Lower leg skin (tissue), 4 donors: ENCODE measurements around the gene USP38. TPM values are rescaled to one million over a fixed set of nuclear protein-coding genes. Genes with fewer than 3 reads are reported as not detected.
"Not testable (repeated sequence)": the region's sequence is repeated elsewhere in the genome, so short reads cannot be mapped to it uniquely, and the experiment has no call there.

Experiments
- DNase-seq, 2 donors: peaks; one replicate each; pipeline ENCODE4 v3.0.0-alpha.2; 2019; ENCODE audit warnings: low spot score in 2 of 2
- H3K4me3 ChIP-seq: fragments of 200-600 bp; sonication (generic); 2 replicates; pipeline ENCODE4 v1.5.1; 2017; ENCODE audit warnings: mild to moderate bottlenecking, low read depth; ENCODE audit not compliant: poor library complexity, severe bottlenecking
- POLR2A ChIP-seq, 2 donors: fragments of 450-650 bp; IDR thresholded peaks; one replicate each; pipeline ENCODE4 v1.6.1; 2016 to 2017; ENCODE audit warnings: antibody characterized with exemption in 2 of 2, mild to moderate bottlenecking in 1 of 2, moderate library complexity in 1 of 2
- WGBS, 2 donors: methylation state at CpG; one replicate each; pipeline ENCODE4 v1.1.5; 2018; 5-methylcytosine and 5-hydroxymethylcytosine counted together
- intact Hi-C: fragments of 100-400 bp; cut with DNase I; formaldehyde crosslinking; loops from one replicate; pipeline ENCODE4 v1.15.0; 2023; ENCODE audit warnings: low total_unique reads
- total RNA-seq, 4 donors: library from RNA; depleted of rRNA; stranded (reverse); fragments of >200 nt; gene quantifications; one replicate each; pipeline ENCODE4 v1.1.0, GENCODE V29; 2016
- TF ChIP-seq, protein P1 (sequence below), 3 donors: fragments of 450-650 bp; IDR thresholded peaks; one replicate each; pipeline ENCODE4 v1.5.1; 2016; ENCODE audit warnings: antibody characterized with exemption in 3 of 3, mild to moderate bottlenecking in 3 of 3, moderate library complexity in 2 of 3

USP38 gene
- total RNA-seq, 4 donors from 2014 or later, result 27.8 to 31.6 (median 30.6) TPM

DNA sequence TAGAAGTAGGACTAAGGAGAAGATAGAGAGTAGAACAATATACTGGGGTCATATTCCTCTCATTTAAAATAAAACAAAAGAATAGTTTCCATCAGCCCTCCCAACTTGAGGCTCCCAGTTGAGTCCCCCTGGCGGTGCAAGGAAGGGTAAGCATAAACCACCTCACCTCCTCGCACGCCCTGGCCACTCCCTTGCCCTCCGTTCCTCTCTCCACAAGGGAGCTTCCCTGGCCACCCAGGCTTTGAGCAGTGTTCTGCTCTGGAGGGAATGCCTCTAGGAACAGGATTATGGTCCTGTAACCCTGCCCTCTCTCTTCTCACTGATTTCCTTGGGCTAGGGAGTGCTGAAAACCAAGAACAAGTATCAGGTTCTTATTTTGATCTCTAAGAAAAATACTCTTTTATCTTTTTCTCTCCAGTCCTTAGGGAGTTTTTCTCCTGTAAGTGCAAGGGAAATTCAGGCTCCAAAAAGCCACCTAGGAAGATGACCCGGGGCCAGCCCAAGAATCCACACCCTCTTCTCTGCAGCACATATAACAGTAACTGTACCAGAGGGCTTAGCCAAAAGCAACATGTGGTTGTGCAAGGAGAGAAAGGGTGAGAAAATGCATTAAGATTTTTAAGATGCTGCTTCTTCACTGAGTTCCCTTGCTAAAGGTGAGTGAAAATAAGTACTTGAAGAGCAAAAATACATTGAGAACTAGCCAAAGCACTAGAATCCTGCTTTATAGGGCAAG lies 69.9 kb downstream of the USP38 start:
- no peak for DNase-seq
- no peak overlapping the region for H3K4me3 ChIP-seq
- intact Hi-C loops, result no loop called here
- WGBS, 2 donors, result 68 to 78% methylated on average over 5 of the region's 5 CpGs
- TF ChIP-seq POLR2A (IDR thresholded peaks at IDR 0.05), result no peak
- TF ChIP-seq, protein P1, sequence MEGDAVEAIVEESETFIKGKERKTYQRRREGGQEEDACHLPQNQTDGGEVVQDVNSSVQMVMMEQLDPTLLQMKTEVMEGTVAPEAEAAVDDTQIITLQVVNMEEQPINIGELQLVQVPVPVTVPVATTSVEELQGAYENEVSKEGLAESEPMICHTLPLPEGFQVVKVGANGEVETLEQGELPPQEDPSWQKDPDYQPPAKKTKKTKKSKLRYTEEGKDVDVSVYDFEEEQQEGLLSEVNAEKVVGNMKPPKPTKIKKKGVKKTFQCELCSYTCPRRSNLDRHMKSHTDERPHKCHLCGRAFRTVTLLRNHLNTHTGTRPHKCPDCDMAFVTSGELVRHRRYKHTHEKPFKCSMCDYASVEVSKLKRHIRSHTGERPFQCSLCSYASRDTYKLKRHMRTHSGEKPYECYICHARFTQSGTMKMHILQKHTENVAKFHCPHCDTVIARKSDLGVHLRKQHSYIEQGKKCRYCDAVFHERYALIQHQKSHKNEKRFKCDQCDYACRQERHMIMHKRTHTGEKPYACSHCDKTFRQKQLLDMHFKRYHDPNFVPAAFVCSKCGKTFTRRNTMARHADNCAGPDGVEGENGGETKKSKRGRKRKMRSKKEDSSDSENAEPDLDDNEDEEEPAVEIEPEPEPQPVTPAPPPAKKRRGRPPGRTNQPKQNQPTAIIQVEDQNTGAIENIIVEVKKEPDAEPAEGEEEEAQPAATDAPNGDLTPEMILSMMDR (IDR thresholded peaks at IDR 0.05), result no peak

DNA sequence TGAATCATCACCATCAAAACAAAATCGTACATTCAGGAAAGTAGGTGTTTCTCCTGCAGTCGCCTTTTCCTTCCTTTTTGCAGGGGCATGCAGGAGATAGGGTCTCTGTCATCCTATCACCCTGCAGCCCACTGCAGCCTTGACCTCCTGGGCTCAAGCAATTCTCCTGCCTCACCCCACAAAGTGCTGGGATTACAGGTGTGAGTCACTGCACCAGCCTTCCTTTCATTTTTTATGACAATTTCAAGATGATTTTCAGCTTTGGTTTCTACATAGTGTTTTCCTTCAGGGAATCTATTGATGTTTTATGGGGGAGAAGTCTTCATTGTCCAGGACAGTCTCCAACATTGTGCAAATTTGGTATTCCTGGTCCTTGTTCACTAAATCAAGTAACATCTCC lies 71.7 kb downstream of the USP38 start:
- DNase-seq, result no peak
- 78 to 85% methylated on average over 2 of the region's 2 CpGs for WGBS, 2 donors
- TF ChIP-seq, protein P1 (IDR thresholded peaks at IDR 0.05), result no peak
- no peak for TF ChIP-seq POLR2A (IDR thresholded peaks at IDR 0.05)
- intact Hi-C loops, result no loop called here
- H3K4me3 ChIP-seq, result no peak overlapping the region

- no peak overlapping the region for H3K4me3 ChIP-seq
- intact Hi-C loops, result no loop called here
- no peak for DNase-seq
- TF ChIP-seq, protein P1 (IDR thresholded peaks at IDR 0.05), result no peak
- no peak for TF ChIP-seq POLR2A (IDR thresholded peaks at IDR 0.05)
These were observed 72.6 kb downstream of the USP38 start for GRCh38 chr4:143257356-143257755.

DNA sequence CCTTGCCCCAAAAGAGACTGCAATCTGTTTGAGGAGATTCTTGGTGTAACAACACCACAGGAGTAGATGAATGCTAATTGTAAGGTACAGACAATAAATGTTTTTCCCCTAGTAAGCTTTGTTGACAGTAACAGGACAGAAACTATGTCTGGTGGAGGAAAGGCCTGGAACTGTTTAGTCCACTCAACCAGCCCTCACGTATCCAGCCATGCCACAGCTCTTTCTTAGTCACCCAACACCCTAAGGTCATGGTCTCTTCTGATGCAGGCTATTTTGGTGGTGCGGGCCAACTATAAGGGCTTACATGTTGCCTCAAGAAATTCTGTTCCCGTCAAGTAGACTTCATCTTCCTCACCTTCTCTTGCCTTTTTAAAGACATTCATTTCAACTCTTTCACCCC lies 76.0 kb downstream of the USP38 start:
- 47 to 65% methylated on average over 3 of the region's 3 CpGs for WGBS, 2 donors

DNA sequence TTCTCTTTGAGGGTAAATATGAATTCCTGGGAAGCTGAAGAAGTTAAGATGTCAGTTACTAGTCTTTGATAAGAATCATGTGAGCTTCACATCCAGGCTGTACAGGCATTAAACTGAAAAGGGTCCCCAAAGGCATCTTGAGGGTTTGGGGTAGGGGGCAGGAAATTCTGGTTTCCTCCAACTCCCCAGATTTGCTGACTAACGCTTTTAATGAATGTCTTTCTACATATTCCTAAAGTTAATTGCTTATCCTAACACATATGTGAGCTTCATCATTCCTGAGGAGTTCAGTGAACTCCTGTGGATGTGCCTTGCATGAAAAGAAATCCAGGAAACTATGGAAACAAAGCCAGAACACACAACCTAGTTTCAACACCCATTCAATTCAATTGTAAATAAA lies 78.1 kb downstream of the USP38 start:
- DNase-seq, result no peak
- no peak overlapping the region for H3K4me3 ChIP-seq
- TF ChIP-seq POLR2A (IDR thresholded peaks at IDR 0.05), result no peak
- TF ChIP-seq, protein P1 (IDR thresholded peaks at IDR 0.05), result no peak
- 0% methylated on average over 1 of the region's 1 CpG for WGBS, 2 donors
- intact Hi-C loops, result no loop called here

More for the DNA sequence above, 76.0 kb downstream of the USP38 start:
- intact Hi-C loops, result no loop called here
- TF ChIP-seq POLR2A (IDR thresholded peaks at IDR 0.05), result no peak
- TF ChIP-seq, protein P1 (IDR thresholded peaks at IDR 0.05), result no peak
- DNase-seq, result no peak
- H3K4me3 ChIP-seq, result no peak overlapping the region

DNA sequence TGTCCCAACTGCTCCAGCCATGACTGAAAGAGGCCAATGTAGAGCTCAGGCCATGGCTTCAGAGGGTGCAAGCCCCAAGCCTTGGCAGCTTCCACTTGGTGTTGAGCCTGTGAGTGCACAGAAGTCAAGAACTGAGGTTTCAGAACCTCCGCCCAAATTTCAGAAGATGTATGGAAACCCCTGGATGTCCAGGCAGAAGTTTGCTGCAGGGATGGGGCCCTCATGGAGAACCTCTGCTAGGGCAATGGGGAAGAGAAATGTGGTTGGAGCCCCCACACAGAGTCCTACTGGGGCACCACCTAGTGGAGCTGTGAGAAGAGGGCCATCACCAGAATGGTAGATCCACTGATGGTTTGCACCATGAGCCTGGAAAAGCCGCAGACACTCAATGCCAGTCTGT lies 83.0 kb downstream of the USP38 start:
- DNase-seq, intact Hi-C loops, H3K4me3 ChIP-seq: not testable (repeated sequence)
- WGBS, 2 donors, result 97 to 100% methylated on average over 2 of the region's 2 CpGs
